OCI-LY7 (cell line): ENCODE data around the gene HOXB8. TPM values are rescaled to one million over a fixed set of nuclear protein-coding genes. Genes with fewer than 3 reads are reported as not detected.

Experiments
- BruUV-seq: library from RNA; stranded (reverse); fragments of 400-500 nt; replicated peaks from 2 replicates; lab custom pipeline; 2021; lab: Mats Ljungman, UMichigan
- CTCF ChIA-PET: fragments of 300-600 bp; sonication (Branson Sonifier 250); formaldehyde crosslinking; loops from one replicate; lab custom pipeline; 2022; ENCODE audit warnings: antibody characterized with exemption; ENCODE audit not compliant: unreplicated experiment; lab: Charles Lee
- POLR2A ChIA-PET: fragments of 300-600 bp; sonication (Branson Sonifier 250); formaldehyde crosslinking; loops from one replicate; lab custom pipeline; 2022; ENCODE audit warnings: antibody characterized with exemption; lab: Charles Lee
- DNase-seq: peaks from one replicate; pipeline ENCODE4 v3.0.0-alpha.2; 2015; ENCODE audit warnings: low spot score
- H2AFZ ChIP-seq: fragments of 200-600 bp; sonication (generic), shearing (Covaris generic); 2 replicates; pipeline ENCODE4 v1.6.1; 2014; ENCODE audit warnings: mild to moderate bottlenecking, antibody characterized with exemption, low read length, moderate library complexity
- H3K27ac ChIP-seq: fragments of 200-600 bp; sonication (generic); 2 replicates; pipeline ENCODE4 v1.5.1; 2014; ENCODE audit warnings: mixed run types, low read depth, mild to moderate bottlenecking, moderate library complexity, low read length, inconsistent platforms; ENCODE audit not compliant: poor library complexity, severe bottlenecking
- H3K36me3 ChIP-seq: fragments of 200-600 bp; sonication (generic); 2 replicates; pipeline ENCODE4 v1.6.1; 2014; ENCODE audit warnings: mild to moderate bottlenecking, antibody characterized with exemption, low read length, moderate library complexity, mixed read lengths; ENCODE audit not compliant: insufficient read depth
- H3K4me1 ChIP-seq: fragments of 200-600 bp; sonication (generic); 2 replicates; pipeline ENCODE4 v1.5.1; 2014; ENCODE audit warnings: mild to moderate bottlenecking, low read length; ENCODE audit not compliant: insufficient read depth, poor library complexity, severe bottlenecking
- H3K4me2 ChIP-seq: fragments of 200-600 bp; sonication (generic); 2 replicates; pipeline ENCODE4 v1.6.1; 2014; ENCODE audit warnings: mild to moderate bottlenecking, low read length
- H3K4me3 ChIP-seq: fragments of 200-600 bp; sonication (generic); 2 replicates; pipeline ENCODE4 v1.5.1; 2014; ENCODE audit warnings: mild to moderate bottlenecking, low read depth, low read length; ENCODE audit not compliant: poor library complexity, severe bottlenecking
- H3K79me2 ChIP-seq: fragments of 200-600 bp; sonication (generic); 2 replicates; pipeline ENCODE4 v1.6.1; 2016; ENCODE audit warnings: low read depth, mild to moderate bottlenecking, low read length, moderate library complexity, mixed read lengths; ENCODE audit not compliant: insufficient read depth
- H3K9me2 ChIP-seq: fragments of 200-600 bp; sonication (generic); 2 replicates; pipeline ENCODE4 v1.6.1; 2016; ENCODE audit warnings: mild to moderate bottlenecking, low read length, mixed read lengths; ENCODE audit not compliant: insufficient read depth
- H3K9me3 ChIP-seq: fragments of 200-600 bp; sonication (generic); 2 replicates; pipeline ENCODE4 v1.6.1; 2014; ENCODE audit warnings: mild to moderate bottlenecking, mixed run types, low read length, mixed read lengths
- H4K20me1 ChIP-seq: fragments of 200-600 bp; sonication (generic); 2 replicates; pipeline ENCODE4 v1.6.1; 2014; ENCODE audit warnings: mild to moderate bottlenecking, antibody characterized with exemption, low read length, moderate library complexity, mixed read lengths; ENCODE audit not compliant: insufficient read depth
- EZH2phosphoT487 ChIP-seq: fragments of 200-600 bp; sonication (generic); IDR thresholded peaks from 2 replicates; pipeline ENCODE4 v1.6.1; 2018; ENCODE audit warnings: low read depth, borderline replicate concordance, mild to moderate bottlenecking, mixed run types, antibody characterized with exemption, low read length, moderate library complexity, mixed read lengths
- intact Hi-C: fragments of 100-400 bp; cut with micrococcal nuclease; formaldehyde crosslinking; loops from one replicate; pipeline ENCODE4 v1.10.0; 2022; ENCODE audit not compliant: unreplicated experiment
- total RNA-seq, 2 experiments: library from RNA; depleted of rRNA in 1 of 2; stranded (reverse); fragments of >200 nt in 1 of 2; shearing (Covaris generic) in 1 of 2; gene quantifications; 2 replicates each; pipeline ENCODE4 v1.2.3, GENCODE V29; 2014 to 2022
- TF ChIP-seq, protein P1 (sequence below): fragments of 200-600 bp; sonication (generic); conservative IDR thresholded peaks from 2 replicates; pipeline ENCODE4 v1.5.1; 2014; ENCODE audit warnings: mild to moderate bottlenecking, antibody characterized with exemption, low read length, moderate library complexity, mixed read lengths

The HOXB8 gene
- total RNA-seq, 2 experiments from 2014 or later, result not detected

DNA sequence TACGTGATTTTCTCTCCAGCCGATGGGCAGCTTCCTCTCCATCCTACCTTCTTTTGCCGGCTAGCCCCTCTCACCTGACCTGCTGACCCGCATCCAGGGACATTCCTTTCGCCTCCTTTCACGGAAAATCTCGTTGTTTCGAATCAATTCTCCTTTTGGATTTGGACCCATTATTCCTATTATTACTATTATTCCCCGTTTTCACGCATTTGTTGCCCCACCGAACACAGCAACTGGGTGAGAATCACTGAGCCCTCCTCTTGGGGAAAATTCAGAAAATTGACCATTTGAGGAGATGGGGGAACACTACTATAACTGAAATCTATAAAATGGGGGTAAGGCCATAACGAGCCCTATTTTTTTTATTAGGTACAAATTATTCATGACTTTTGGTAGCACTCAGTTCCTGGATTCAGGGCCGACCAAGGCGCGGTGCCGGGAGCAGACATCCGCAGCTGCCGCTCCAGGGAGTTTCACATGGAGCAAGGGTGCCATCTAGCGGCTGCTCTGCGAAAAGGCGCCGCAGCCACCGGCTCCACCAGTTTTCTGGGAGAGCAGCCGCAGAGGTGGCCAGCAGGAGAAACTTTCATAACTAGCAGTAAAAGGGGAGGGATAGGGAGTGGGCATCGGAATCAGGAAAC, 3.3 kb upstream of the HOXB8 start:
- TF ChIP-seq, protein P1, sequence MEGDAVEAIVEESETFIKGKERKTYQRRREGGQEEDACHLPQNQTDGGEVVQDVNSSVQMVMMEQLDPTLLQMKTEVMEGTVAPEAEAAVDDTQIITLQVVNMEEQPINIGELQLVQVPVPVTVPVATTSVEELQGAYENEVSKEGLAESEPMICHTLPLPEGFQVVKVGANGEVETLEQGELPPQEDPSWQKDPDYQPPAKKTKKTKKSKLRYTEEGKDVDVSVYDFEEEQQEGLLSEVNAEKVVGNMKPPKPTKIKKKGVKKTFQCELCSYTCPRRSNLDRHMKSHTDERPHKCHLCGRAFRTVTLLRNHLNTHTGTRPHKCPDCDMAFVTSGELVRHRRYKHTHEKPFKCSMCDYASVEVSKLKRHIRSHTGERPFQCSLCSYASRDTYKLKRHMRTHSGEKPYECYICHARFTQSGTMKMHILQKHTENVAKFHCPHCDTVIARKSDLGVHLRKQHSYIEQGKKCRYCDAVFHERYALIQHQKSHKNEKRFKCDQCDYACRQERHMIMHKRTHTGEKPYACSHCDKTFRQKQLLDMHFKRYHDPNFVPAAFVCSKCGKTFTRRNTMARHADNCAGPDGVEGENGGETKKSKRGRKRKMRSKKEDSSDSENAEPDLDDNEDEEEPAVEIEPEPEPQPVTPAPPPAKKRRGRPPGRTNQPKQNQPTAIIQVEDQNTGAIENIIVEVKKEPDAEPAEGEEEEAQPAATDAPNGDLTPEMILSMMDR, result peak; percentile 99
- no peak for TF ChIP-seq EZH2phosphoT487
- H3K27ac ChIP-seq, result no peak overlapping the region
- no peaks in the 10 kb centered on the region for H3K9me2 ChIP-seq
- BruUV-seq, result no TSS peak
- no peak overlapping the region for H2AFZ ChIP-seq
- H3K4me3 ChIP-seq, result no peak overlapping the region
- no peak overlapping the region for H3K4me2 ChIP-seq
- no peaks in the 10 kb centered on the region for H4K20me1 ChIP-seq
- CTCF ChIA-PET, result no interaction called here
- no peaks in the 10 kb centered on the region for H3K36me3 ChIP-seq
- H3K4me1 ChIP-seq, result no peaks in the 10 kb centered on the region
- H3K79me2 ChIP-seq, result no peaks in the 10 kb centered on the region
- intact Hi-C loops, result loop anchor here (1.0 to 5.0 kb wide), 2 partner anchors 311 to 591 kb away; no protein-coding TSS in a partner anchor
- peak; percentile 76 for DNase-seq
- POLR2A ChIA-PET, result no interaction called here
- H3K9me3 ChIP-seq, result no peaks in the 10 kb centered on the region

DNA sequence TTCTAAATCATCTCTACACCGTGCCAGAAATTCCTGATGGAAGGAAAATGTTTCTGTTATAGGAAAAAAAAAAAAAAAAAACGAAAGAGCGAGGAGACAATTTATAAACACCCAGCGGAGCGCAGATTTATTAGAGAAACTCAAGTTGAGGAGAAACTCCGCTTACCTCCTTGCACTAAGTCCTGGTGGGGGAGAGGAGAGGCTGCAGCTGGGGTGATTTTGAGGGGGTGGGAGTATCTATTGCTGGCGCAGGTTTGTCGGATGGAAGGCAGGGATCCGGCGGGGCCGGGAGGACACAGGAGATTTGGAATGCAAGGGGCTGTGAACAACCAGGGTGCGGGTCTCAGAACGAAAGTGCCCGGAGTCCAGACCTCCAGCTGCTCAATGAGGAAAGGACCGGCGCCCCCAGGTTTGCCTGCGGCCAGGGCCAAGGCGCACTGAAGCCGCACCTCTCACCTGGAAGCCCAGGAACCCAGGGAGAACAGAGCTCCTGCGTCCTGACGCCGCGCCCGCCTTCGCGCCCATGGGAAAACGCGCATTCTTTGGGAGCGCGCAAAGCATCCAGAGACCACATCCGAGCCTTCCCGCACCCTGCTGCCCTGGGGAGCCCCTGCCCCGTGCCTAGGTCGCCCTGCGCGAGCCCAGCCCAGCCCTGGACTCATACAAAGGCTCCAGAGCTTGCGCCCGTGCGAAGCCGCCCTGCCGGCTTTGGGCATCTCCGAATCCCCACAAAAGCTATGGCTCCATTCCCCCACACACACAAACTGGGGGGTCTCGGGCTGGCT, 2.6 kb upstream of the HOXB8 start:
- no peak overlapping the region for H3K4me3 ChIP-seq
- no peak overlapping the region for H3K27ac ChIP-seq
- no peak overlapping the region for H3K4me2 ChIP-seq
- no peak overlapping the region for H2AFZ ChIP-seq
- CTCF ChIA-PET, result no interaction called here
- no peaks in the 10 kb centered on the region for H4K20me1 ChIP-seq
- H3K36me3 ChIP-seq, result no peaks in the 10 kb centered on the region
- intact Hi-C loops, result loop anchor here (1.0 to 5.0 kb wide), 2 partner anchors 310 to 590 kb away; no protein-coding TSS in a partner anchor
- H3K9me2 ChIP-seq, result no peaks in the 10 kb centered on the region
- no peaks in the 10 kb centered on the region for H3K9me3 ChIP-seq
- peaks cover 1% of the 10 kb centered on the region for H3K4me1 ChIP-seq
- TF ChIP-seq EZH2phosphoT487, result no peak
- TF ChIP-seq, protein P1, result no peak
- no TSS peak for BruUV-seq
- DNase-seq, result no peak
- H3K79me2 ChIP-seq, result no peaks in the 10 kb centered on the region
- POLR2A ChIA-PET, result no interaction called here
